Measurements from ENCODE around the gene ZNF263.

The ZNF263 gene

DNA sequence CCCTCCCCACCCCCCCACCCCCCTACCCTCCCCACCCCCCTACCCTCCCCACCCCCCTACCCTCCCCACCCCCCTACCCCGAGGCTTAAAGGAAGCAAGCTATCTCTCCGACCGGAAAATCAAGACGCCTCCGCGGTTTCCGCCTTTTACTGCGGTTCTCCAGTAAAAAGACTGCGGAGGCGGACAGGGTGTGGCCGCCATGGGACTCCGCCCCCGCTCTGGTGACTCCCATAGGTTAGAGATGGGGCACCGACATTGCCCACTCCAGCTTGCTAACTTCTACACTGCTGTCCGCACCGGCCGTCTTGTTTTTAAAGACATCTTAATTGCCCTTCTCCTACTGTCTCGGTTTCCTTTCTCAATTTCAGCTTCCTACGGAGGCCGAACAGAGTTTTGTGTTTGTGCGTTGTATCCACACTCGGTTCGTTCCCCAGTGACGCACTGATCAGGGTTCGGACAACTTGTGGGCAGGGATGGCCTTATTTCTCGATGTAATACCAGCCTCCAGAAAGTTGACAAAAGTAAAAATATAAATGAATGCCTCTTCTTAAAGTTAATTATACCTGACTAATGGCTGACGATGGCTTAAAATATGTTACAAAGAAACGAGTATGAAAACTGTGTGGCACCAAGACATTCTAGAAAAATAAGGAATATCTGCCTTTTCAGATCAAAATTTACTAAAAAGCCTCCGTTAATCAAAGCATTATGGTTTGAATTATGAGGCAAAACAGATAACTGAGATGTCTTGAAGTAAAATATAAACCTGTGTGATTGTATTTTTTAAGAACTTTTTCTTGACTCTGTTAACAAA lies 47.2 kb upstream of the ZNF263 start:
- Histone ChIP-seq H3K27ac (replicated peaks) (peak overlapping the region; percentile 33; the same call in 1 of the 2 replicates), H3K4me3 (replicated peaks; ENCODE audit: insufficient read depth, low read length) (no peak overlapping the region), H3K27me3 (ENCODE audit: insufficient read depth, poor library complexity, severe bottlenecking) (no peaks in the 10 kb centered on the region)
- TF ChIP-seq SPI1 (IDR thresholded peaks at IDR 0.05; ENCODE audit: borderline replicate concordance, low read depth): no peak
- TF ChIP-seq, protein P1, sequence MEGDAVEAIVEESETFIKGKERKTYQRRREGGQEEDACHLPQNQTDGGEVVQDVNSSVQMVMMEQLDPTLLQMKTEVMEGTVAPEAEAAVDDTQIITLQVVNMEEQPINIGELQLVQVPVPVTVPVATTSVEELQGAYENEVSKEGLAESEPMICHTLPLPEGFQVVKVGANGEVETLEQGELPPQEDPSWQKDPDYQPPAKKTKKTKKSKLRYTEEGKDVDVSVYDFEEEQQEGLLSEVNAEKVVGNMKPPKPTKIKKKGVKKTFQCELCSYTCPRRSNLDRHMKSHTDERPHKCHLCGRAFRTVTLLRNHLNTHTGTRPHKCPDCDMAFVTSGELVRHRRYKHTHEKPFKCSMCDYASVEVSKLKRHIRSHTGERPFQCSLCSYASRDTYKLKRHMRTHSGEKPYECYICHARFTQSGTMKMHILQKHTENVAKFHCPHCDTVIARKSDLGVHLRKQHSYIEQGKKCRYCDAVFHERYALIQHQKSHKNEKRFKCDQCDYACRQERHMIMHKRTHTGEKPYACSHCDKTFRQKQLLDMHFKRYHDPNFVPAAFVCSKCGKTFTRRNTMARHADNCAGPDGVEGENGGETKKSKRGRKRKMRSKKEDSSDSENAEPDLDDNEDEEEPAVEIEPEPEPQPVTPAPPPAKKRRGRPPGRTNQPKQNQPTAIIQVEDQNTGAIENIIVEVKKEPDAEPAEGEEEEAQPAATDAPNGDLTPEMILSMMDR (IDR thresholded peaks at IDR 0.05; ENCODE audit: insufficient read depth, low read length): no peak
- TF ChIP-seq, protein P2, sequence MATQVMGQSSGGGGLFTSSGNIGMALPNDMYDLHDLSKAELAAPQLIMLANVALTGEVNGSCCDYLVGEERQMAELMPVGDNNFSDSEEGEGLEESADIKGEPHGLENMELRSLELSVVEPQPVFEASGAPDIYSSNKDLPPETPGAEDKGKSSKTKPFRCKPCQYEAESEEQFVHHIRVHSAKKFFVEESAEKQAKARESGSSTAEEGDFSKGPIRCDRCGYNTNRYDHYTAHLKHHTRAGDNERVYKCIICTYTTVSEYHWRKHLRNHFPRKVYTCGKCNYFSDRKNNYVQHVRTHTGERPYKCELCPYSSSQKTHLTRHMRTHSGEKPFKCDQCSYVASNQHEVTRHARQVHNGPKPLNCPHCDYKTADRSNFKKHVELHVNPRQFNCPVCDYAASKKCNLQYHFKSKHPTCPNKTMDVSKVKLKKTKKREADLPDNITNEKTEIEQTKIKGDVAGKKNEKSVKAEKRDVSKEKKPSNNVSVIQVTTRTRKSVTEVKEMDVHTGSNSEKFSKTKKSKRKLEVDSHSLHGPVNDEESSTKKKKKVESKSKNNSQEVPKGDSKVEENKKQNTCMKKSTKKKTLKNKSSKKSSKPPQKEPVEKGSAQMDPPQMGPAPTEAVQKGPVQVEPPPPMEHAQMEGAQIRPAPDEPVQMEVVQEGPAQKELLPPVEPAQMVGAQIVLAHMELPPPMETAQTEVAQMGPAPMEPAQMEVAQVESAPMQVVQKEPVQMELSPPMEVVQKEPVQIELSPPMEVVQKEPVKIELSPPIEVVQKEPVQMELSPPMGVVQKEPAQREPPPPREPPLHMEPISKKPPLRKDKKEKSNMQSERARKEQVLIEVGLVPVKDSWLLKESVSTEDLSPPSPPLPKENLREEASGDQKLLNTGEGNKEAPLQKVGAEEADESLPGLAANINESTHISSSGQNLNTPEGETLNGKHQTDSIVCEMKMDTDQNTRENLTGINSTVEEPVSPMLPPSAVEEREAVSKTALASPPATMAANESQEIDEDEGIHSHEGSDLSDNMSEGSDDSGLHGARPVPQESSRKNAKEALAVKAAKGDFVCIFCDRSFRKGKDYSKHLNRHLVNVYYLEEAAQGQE (IDR thresholded peaks at IDR 0.05; ENCODE audit: insufficient replicate concordance, low read depth): no peak
- TF ChIP-seq GABPA (IDR thresholded peaks at IDR 0.05; ENCODE audit: low read depth): no peak
- no peak for TF ChIP-seq POLR2AphosphoS5 (IDR thresholded peaks at IDR 0.05; ENCODE audit: low read depth)
- peak; percentile 61 to 85 for DNase-seq (ENCODE audit: low read depth in 1 of 2, low spot score in 1 of 2)

DNA sequence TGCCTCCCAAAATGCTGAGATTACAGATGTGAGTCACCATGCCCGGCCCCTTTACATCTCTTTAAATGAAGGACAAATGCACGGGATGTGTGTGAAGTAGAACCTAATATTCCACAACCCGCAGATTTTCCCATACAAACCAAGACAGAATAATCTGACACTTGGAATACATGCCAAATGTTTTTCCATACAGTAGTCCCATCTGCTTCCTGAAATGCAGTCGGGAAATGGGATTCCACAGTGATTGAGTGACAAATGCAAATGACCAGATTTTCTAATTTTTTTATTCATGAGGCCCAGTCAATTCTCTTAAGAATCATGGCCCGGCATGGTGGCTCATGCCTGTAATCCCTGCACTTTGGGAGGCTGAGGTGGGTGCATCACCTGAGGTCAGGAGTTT lies 41.5 kb upstream of the ZNF263 start:
- no peak overlapping the region for H3K4me3 ChIP-seq (replicated peaks; ENCODE audit: insufficient read depth, low read length)
- TF ChIP-seq SPI1 (IDR thresholded peaks at IDR 0.05; ENCODE audit: borderline replicate concordance, low read depth): no peak
- TF ChIP-seq, protein P2 (IDR thresholded peaks at IDR 0.05; ENCODE audit: insufficient replicate concordance, low read depth): no peak
- no peak for TF ChIP-seq POLR2AphosphoS5 (IDR thresholded peaks at IDR 0.05; ENCODE audit: low read depth)
- TF ChIP-seq, protein P1 (IDR thresholded peaks at IDR 0.05; ENCODE audit: insufficient read depth, low read length): no peak
- no peak for TF ChIP-seq GABPA (IDR thresholded peaks at IDR 0.05; ENCODE audit: low read depth)

DNA sequence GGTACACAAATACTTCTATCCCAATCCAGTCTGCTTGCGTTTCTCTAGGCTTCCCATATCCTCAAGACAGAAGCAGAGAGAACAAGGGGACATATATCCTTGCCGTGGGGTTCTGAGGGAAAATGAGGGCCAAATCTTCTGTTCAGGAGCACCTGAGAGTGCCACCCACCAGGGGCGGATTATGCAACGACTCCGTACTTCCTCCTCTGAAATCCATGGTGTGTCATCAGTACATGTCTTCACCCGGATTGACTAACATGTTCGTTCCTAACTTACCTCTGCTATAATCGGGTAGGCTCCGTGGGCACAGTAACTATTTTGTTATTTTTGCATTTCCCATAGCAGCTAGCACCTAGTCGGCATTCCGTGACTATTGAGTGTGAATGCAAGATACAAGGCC lies 40.6 kb upstream of the ZNF263 start:
- TF ChIP-seq GABPA (IDR thresholded peaks at IDR 0.05; ENCODE audit: low read depth) (no peak), POLR2AphosphoS5 (IDR thresholded peaks at IDR 0.05; ENCODE audit: low read depth) (0 out of 2 replicates have a peak, but pooled peaks have one; percentile 26), SPI1 (IDR thresholded peaks at IDR 0.05; ENCODE audit: borderline replicate concordance, low read depth) (peak; percentile 35; the same call in 1 of the 2 replicates)
- TF ChIP-seq, protein P2 (IDR thresholded peaks at IDR 0.05; ENCODE audit: insufficient replicate concordance, low read depth): no peak
- TF ChIP-seq, protein P1 (IDR thresholded peaks at IDR 0.05; ENCODE audit: insufficient read depth, low read length): no peak
- no peak overlapping the region for H3K4me3 ChIP-seq (replicated peaks; ENCODE audit: insufficient read depth, low read length)
- peak overlapping the region; percentile 37 for H3K27ac ChIP-seq (replicated peaks)
- peak; percentile 83 to 91 for DNase-seq (ENCODE audit: low read depth in 1 of 2, low spot score in 1 of 2)
- no peaks in the 10 kb centered on the region for H3K27me3 ChIP-seq (ENCODE audit: insufficient read depth, poor library complexity, severe bottlenecking)

More for the DNA sequence above, 41.5 kb upstream of the ZNF263 start:
- Histone ChIP-seq H3K27me3 (ENCODE audit: insufficient read depth, poor library complexity, severe bottlenecking) (no peaks in the 10 kb centered on the region), H3K27ac (replicated peaks) (no peak overlapping the region)
- no peak for DNase-seq (ENCODE audit: low read depth in 1 of 2, low spot score in 1 of 2)
